C1 segment of cervical spinal cord (tissue), 14 donors: Measurements from ENCODE around the gene SEMA4D.

ENCODE experiments used
- DNase-seq, 14 donors: peaks; one replicate each; lab custom pipeline; 2025; lab: John Stamatoyannopoulos, UW

SEMA4D gene

DNA sequence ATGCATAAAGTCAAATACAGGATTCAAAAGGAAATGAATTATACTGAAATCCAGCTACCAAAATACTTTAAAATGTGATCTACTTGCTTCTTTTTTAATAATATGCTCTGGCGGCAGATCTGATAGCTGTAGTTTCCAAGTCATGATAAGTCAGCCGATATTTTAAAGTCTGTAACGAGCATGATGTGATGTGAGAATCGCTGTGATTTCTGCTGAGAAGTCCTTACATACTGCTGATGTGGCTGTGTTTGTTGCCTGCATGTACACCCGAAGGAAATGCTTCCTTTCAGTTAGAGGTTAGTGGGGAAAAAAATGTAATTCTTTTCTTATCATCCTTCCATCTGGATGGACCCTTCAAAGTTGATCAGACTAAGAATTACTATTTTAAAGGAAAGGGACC lies 4.8 kb upstream of the SEMA4D start:
- DNase-seq, result no peak

DNA sequence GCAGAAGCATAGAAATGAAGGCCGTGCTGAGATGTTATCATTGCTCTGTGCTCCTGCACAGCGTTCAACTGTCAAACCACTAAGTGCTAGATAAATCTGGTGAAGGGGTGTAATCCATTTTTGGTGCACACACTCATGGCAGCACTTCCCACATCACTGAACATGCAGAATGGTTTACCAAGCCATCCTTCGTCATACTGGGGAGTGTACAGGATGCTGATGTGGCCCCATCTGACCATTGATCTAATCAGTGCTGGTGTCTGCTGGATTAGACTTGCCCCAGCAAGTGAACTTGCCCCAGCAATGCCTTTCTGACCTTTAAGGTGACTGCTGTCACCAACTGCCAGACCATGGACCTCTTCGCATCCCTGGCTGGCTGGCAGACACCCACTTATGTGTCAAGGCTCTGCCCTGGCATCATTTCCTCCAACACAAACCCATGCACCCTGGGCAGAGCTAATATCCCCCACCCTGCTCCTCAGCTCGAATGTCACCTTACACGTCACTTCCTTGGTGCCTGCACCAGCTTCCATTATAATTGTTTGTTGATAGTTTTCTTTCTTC lies 4.2 kb upstream of the SEMA4D start:
- no peak for DNase-seq

DNA sequence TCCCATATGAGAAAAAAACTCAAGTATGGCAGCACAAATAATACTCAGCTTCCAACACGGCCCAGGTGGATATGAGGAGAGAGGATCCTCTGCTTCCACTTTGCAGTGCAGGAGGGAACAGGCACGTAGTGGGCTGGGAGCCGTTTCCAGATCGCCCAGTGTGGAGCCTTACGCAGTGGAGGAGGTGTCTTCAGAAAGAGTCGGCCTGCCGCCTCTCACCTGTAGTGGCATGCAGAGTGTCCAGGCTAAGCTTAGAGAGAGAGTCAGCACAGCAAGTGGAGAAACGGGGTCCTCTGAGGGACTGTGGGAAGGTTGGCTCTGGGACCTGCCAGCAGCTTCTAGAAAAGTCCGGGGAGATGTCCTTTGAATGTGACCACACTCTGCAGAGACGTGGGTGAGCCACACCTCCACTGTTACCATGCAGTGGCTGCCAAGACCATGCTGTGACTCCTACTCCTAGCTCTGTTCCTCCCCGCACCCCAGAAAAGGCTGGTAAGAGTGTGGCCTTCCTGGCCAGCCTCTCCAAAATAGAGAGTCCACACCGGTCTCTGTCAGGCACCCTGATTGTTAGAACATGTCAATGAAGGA lies 3.5 kb upstream of the SEMA4D start:
- DNase-seq, result no peak

DNA sequence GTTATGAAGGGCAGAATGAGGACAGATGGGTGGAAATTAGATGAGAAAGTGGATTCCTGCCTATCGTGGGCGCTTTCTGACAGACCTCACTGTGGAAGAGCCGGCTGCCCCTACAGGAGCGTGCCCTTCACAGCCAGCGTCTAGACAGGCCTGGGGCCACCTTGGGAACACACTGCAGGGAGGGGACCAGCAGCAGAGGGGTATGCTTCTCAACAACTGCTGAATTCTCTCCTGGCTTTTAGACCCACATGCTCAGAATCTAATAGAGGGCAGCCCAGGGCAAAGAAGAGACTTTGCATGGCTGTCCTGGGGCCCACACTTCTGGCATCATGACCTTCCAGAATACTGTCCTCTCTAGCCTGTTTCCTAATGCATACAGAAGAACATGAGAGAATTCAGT lies 2.1 kb upstream of the SEMA4D start:
- DNase-seq, result no peak

DNA sequence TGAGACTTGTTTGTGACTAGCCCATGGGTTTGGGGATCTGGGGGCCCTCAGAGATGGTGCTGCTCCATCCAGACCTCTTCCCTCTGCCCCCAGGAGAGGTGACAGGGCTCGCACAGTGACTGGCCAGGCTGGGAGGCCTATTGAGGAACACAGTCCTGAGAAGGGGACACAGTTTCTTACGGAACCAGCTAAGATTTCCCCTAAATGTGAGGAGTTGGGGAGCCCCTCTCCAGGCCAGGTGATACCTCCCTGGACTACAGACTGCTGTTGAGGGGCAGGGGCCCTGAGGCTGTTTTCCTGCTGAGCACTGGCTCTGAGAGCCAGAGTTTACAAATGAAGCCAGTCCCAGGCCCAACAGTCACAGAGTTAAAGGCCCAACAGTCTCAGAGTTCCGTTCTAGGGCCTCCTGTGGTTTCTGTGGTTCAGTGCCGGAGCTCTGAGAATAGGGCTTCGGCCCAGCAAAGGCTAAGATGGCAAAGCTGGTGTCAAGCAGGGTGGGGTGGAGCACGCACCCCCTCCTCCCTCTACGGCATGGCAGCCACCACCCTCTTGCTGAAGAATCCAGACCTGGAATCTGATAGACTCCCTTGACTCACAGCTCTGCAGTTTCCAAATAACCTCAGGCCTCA lies 1.1 kb upstream of the SEMA4D start:
- DNase-seq, result no peak

DNA sequence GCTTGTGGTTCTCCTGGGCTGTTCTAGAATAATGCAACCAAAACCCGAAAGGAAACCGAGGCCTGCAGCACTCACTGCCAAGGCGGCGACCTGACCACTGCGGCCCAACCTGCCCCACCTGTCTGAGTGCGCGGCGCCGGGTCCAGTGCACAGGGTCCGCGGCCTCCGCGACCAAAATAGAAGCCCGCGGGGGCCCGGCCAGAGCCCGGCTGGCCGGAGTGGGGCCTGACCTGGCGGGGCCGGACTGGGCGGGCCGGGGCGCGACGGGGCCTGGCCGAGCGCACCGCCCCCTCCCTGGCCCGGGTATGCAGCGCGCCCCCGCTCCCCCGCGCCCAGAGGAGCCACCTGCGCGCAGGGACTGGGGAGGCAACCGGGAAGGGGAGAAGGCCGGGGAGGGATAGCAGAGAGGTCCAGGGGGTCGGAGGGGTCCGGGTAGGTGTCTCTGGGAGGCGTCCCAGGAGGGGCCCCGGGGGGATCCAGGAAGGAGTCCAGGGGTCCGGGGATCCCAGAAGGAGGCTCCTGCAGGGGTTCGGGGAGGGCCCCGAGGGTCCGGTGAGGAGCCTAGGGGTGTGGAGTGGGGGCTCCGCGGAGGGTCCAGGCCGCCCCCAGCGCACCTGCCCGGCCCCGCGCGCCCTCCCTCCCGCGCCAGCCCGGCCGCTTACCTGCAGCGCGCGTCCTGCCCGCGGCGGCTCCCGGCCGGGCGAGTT lies 503 bp downstream of the SEMA4D start:
- DNase-seq, result no peak

DNA sequence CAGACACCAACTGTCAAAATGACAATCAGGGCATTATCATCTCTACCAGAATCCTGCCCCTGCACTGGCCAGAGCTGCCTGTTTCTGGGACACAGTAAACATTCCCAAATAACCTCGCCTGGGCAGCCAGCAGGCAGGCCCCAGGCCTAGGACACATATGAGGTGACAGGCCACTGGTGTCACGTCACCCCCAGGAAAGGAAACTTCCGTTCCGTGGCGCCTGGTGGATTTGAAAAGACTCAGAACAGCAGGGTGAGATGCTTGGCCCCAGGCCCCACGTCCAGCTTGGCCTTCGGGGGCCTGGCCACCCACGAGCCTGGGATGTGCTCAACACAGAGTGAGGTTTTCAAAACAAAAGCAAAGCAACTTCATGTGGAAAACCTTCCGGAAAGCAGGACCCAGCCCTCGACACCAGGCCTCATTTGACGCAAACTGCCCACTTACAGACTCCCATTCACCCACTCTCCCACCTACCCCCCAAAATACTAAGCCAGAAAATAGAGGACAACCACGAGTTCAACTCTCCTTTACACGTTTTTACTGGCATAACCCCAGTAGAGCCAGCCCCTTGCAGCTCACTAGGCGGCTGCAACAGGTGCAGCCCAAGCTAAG lies 1.2 kb downstream of the SEMA4D start:
- peak in 2 of 14 donors; percentile 51 to 60 for DNase-seq

DNA sequence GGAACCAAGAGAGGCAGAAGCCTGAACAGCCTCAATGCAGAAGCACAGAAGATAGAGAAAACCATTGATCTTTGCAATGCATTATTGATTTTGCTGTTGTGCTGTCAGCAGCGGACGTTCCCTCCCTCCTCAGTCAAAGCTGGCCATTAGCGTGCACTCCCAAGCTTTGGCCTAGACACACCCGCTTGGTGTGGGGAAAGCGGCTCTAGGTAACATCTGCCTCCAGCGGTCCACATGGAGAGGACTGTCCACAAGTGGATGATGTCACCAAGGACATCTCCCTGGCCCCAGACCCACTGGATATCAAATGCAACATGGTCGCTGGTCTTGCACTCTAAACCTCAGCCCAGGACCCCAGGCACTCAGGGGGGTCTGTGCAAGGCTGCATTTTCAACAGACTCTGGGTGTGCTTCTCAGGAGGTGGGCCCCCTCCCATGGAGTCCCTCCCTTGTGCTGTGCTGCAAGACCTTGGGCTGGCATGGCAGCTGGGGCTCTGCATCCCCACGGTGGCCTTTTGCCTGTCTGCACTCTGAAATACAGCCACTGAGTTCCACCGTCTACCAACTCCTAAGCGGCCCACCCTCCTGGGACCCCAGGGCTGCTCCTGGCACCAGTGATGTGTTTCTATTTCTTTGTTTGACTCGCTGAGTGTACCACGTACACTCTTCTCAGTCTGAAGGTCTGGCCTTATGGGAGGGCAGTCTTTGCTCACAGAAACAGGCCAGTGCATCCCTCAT lies 1.9 kb downstream of the SEMA4D start:
- no peak for DNase-seq

DNA sequence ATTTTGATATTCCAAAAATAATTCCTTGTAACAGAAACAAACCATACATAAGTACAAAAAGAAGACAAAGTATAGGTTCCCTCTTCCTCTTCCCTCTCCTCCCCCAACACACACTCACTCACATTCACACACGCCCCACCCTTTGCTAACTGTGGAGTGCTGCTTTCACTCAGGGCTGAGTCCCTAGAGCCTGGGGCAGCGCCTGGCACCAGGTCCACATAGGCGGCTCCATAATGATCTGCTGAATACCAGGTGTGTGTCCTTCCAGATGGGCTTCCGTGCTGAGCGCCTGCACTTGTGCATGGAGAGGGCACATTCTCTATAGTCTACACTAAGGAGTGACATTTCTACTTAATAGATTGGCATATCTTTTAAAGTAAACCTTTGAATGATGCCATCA lies 3.7 kb downstream of the SEMA4D start:
- DNase-seq, result no peak

DNA sequence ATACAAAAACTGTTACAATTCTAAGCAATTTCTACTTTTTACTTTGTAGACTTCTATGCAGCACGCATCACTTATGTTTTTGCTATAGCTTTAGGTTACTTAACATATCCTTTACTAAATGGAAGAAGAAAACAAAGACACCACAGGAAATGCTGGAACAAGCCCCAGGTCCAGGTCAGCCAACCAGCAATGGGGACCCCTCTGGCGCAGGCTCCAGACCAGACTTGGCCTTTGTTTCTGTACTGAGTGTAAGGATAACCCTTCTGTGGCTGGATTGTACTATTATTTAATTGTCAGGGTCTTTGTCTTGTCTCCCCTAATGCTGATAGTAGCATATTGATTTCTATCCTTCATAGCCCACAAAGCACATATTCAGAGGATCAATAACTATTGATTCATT lies 4.2 kb downstream of the SEMA4D start:
- DNase-seq, result no peak

DNA sequence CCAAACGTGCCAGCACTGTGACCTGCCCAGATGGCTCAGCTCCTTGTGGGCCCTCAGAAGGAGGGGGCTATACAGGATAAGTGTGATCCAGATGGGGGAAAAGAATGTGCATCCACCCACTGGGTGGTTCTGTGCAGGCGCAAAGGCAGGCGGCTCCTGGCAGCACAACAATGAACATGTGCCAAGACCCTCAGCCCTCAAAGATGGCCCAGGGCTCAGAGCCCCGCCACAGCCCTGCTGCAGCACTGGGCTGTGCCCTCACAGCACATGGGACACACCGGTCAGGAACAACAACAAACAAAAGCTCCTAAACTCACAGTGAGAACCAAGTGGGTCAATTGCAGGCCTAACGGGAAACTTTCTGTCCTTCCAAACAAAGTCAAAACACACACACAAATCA lies 4.7 kb downstream of the SEMA4D start:
- DNase-seq, result no peak

DNA sequence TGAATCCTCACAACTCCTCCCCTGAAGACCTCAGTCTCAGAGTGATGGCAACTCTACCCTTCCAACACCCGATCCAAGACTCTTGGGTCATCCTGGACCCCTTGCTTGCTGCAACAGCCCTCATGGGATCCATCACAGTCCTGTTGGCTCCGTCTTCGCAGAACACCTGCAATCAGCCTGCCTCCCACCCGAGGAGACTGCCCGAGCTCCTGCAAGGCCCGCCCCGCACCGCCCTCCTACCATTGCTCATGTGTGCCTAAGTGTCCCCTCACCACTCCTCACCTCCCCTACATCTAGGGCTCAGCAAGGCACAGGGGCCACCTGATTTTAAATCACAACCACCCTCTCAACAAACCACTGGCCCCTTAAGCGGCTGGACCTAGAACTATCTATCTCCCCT lies 5.3 kb downstream of the SEMA4D start:
- DNase-seq, result no peak

DNA sequence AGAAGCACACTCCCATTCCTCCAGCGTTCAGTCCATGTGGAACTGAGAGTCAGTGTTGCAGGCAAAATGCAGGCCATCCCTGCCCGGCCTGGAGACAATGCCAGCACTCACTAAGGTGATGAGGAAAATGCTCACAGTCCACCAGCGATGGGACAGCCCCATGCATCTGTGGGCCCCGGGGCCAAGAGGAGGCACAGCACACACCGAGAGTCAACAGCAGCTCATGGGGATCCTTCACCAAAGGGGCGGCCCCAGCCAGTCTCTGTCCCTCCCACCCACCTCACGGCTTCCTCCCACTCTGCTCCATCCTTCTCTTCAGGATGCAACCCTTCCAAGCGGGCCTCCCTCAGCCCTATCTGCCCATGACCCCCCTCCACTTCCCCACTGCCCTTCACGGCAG lies 6.2 kb downstream of the SEMA4D start:
- no peak for DNase-seq

DNA sequence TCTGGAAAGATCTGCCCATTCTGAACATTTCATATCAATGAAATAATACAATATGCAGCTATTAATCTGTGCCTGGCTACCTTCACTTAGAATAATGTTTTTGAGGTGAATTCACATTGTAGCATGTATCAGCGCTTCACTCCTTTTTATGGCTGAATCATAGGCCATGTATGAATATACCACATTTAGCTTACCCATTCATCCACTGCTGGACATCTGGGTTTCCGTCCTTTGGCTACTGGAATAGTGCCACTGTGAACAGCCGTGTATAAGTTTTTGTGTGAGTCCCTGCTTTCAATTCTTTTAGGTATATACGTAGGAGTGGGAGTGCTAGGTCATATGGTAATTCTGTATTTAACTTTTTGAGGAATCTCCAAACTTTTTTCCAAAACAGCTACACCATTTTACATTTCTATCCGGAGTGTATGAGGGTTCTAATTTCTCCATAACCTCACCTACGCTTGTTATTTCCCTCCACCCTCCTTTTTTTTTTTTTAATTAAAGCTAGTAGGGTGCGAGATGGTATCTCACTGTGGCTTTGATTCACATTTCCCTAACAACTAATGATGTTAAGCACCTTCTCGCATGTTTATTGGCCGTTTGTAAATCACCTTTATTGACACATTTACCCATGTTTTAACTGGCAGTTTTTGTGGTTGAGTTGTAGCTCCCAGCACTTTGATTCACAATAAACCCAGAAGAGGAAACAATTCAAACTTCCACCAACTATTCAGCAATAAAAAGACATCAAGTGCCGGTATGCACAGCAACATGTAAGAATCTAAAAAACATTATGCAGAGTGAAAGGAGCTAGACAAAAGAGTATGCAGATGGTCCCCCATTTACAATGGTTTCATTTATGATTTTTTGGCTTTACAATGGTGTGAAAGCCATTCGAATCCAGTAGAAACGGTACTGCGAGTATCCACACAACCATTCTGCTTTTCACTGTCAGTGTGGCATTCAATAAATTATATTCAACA lies 8.1 kb downstream of the SEMA4D start:
- no peak for DNase-seq

DNA sequence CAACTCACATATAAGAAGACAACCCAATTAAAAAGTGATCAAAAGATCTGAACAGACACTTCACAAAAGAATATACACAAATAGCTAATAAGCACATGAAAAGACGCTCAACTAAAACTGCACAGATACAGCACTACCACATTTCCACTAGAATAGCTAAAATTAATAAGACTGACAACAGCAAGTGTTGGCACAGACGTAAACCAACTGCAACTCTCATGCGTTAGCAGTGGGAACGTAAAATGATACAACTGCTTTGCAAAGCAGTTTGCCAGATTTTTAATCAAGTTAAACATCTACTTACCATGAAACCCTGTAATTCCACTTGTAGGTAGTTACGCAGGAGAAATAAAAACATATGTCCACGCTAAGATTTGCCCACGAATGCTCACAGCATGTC lies 9.0 kb downstream of the SEMA4D start:
- DNase-seq, result no peak

DNA sequence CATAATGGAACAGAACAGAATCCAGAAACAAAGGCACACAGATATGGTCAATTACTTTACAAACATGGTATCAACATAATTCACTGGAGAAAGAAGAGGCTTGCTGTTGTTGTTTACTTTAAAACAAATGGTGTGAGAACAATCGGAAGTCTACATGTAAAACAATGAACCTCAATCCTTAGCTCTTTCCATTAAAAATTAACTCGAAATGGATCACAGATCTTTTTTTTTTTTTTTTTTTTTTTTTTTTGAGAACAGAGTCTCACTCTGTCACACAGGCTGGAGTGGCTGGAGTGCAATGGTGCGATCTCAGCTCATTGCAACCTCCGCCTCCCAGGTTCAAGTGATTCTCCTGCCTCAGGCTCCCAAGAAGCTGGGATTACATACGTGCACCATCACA lies 9.8 kb downstream of the SEMA4D start:
- no peak for DNase-seq

DNA sequence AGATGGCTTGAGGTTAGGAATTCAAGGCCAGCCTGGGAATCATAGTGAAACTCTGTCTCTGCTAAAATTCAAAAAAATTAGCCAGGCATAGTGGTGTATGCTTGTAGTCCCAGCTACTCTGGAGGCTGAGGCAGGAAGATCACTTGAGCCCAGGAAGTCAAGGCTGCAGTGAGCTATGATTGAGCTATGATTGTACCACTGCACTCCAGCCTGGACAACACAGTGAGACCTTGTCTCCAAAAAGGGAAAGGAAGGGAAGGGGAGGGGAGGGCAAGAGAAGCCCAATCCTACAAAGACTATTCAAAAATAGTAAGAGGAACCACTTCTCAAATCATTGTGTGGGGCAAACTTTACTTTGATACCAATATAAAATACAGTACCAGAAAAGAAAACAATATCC lies 11.2 kb downstream of the SEMA4D start:
- no peak for DNase-seq

DNA sequence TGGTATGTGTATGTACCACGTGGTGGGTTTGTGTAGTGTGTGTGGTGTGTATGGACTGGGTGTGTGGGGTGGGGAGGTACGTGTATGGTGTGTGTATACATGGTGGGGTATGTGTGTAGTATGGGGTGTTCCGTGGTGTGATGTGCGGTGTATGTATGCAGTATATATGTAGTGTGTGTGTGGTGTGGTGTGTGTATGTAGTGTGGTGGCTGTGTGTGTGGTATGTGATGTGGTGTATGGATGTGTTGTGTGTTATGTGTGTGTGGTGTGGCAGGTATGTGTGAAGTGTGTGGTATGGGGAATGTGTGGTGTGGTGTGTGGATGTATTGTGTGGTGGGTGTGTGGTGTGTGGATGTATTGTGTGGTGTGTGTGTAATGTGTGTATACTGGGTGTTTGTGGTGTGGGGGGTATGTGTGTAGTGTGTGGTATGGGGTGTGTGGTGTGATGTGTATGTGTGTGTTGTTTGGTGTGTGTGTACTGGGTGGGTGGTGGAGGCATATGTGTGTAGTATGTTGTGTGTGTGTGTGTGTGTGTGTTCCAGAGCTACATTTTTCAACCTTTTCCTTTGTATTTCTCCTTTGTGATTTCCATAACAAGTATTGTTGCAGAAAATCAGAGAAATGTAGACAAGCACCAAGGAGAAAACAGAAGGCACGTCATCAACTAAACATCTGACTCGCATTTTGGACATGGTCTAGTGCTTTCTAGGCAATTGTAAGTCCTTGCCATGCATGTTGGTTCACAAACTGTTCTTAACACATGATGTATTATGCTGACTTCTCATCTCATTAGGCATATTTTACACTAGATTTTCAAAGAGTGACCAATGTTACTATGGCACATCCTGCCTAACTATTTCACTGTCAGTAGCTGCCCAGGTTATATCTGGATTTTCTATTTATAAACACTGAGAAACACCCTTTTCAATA lies 13.2 kb downstream of the SEMA4D start:
- no peak for DNase-seq
